IPS-18a (cell line): ENCODE data around the gene LRRC14B.
"Not testable (repeated sequence)": the region's sequence is repeated elsewhere in the genome, so short reads cannot be mapped to it uniquely, and the experiment has no call there.

ENCODE experiments used
- H3K27ac ChIP-seq: one replicate; pipeline ENCODE4 v1.5.1; 2013; ENCODE audit warnings: low read length
- H3K27me3 ChIP-seq: one replicate; pipeline ENCODE4 v1.6.1; 2013; ENCODE audit warnings: mild to moderate bottlenecking, low read length; ENCODE audit not compliant: control insufficient read depth, insufficient read depth
- H3K36me3 ChIP-seq: one replicate; pipeline ENCODE4 v1.6.1; 2013; ENCODE audit warnings: low read depth, low read length; ENCODE audit not compliant: control insufficient read depth
- H3K4me1 ChIP-seq: one replicate; pipeline ENCODE4 v1.6.1; 2013; ENCODE audit warnings: low read depth, low read length; ENCODE audit not compliant: control insufficient read depth
- H3K4me3 ChIP-seq: one replicate; pipeline ENCODE4 v1.5.1; 2013; ENCODE audit warnings: low read length
- H3K9ac ChIP-seq: one replicate; pipeline ENCODE4 v1.6.1; 2013; ENCODE audit warnings: mild to moderate bottlenecking, low read length, moderate library complexity
- H3K9me3 ChIP-seq: one replicate; pipeline ENCODE4 v1.6.1; 2013; ENCODE audit warnings: low read depth, low read length; ENCODE audit not compliant: control insufficient read depth

Gene LRRC14B

GRCh38 chr5:189486-189885 lies 1.8 kb upstream of the LRRC14B start:
- no peak overlapping the region for H3K4me3 ChIP-seq
- H3K4me1 ChIP-seq: no peaks in the 10 kb centered on the region
- no peak overlapping the region for H3K27ac ChIP-seq

GRCh38 chr5:189976-190365 lies 1.3 kb upstream of the LRRC14B start:
- Histone ChIP-seq H3K9ac (no peak overlapping the region), H3K27ac (no peak overlapping the region), H3K4me3 (no peak overlapping the region), H3K27me3 (no peaks in the 10 kb centered on the region), H3K9me3 (no peaks in the 10 kb centered on the region), H3K4me1 (no peaks in the 10 kb centered on the region), H3K36me3 (no peaks in the 10 kb centered on the region)

More at GRCh38 chr5:189486-189885, 1.8 kb upstream of the LRRC14B start:
- Histone ChIP-seq H3K9me3 (no peaks in the 10 kb centered on the region), H3K9ac (no peak overlapping the region), H3K27me3 (no peaks in the 10 kb centered on the region), H3K36me3 (no peaks in the 10 kb centered on the region)

- Histone ChIP-seq H3K4me3 (no peak overlapping the region), H3K27me3 (no peaks in the 10 kb centered on the region), H3K27ac (no peak overlapping the region), H3K9ac (no peak overlapping the region), H3K4me1 (no peaks in the 10 kb centered on the region), H3K9me3 (no peaks in the 10 kb centered on the region), H3K36me3 (no peaks in the 10 kb centered on the region)
Measured at GRCh38 chr5:190366-191035, 794 bp upstream of the LRRC14B start.

- Histone ChIP-seq H3K9ac (no peak overlapping the region), H3K36me3 (no peaks in the 10 kb centered on the region), H3K27ac (no peak overlapping the region), H3K27me3 (no peaks in the 10 kb centered on the region), H3K4me3 (no peak overlapping the region), H3K9me3 (no peaks in the 10 kb centered on the region), H3K4me1 (no peaks in the 10 kb centered on the region)
Measured at GRCh38 chr5:191949-192690, 825 bp downstream of the LRRC14B start.

- no peaks in the 10 kb centered on the region for H3K4me1 ChIP-seq
- no peaks in the 10 kb centered on the region for H3K9me3 ChIP-seq
- no peak overlapping the region for H3K4me3 ChIP-seq
- H3K36me3 ChIP-seq: no peaks in the 10 kb centered on the region
- no peak overlapping the region for H3K9ac ChIP-seq
- no peaks in the 10 kb centered on the region for H3K27me3 ChIP-seq
- no peak overlapping the region for H3K27ac ChIP-seq
Measured at GRCh38 chr5:192691-192969, 1.3 kb downstream of the LRRC14B start.

GRCh38 chr5:192970-193831 lies 1.9 kb downstream of the LRRC14B start:
- H3K27ac ChIP-seq: no peak overlapping the region
- H3K36me3 ChIP-seq: no peaks in the 10 kb centered on the region
- no peak overlapping the region for H3K9ac ChIP-seq
- H3K4me1 ChIP-seq: no peaks in the 10 kb centered on the region
- no peaks in the 10 kb centered on the region for H3K27me3 ChIP-seq
- H3K9me3 ChIP-seq: no peaks in the 10 kb centered on the region
- H3K4me3 ChIP-seq: no peak overlapping the region

- no peaks in the 10 kb centered on the region for H3K4me1 ChIP-seq
- no peaks in the 10 kb centered on the region for H3K36me3 ChIP-seq
- no peaks in the 10 kb centered on the region for H3K27me3 ChIP-seq
- no peak overlapping the region for H3K4me3 ChIP-seq
- H3K27ac ChIP-seq: no peak overlapping the region
- H3K9me3 ChIP-seq: no peaks in the 10 kb centered on the region
- no peak overlapping the region for H3K9ac ChIP-seq
Measured at GRCh38 chr5:194102-194501, 2.8 kb downstream of the LRRC14B start.

- H3K4me3 ChIP-seq: no peak overlapping the region
- H3K36me3 ChIP-seq: no peaks in the 10 kb centered on the region
- no peak overlapping the region for H3K9ac ChIP-seq
- no peaks in the 10 kb centered on the region for H3K27me3 ChIP-seq
- no peak overlapping the region for H3K27ac ChIP-seq
- no peaks in the 10 kb centered on the region for H3K4me1 ChIP-seq
- H3K9me3 ChIP-seq: no peaks in the 10 kb centered on the region
Measured at GRCh38 chr5:194603-195209, 3.4 kb downstream of the LRRC14B start.

GRCh38 chr5:195401-196160 lies 4.3 kb downstream of the LRRC14B start:
- Histone ChIP-seq H3K27ac (no peak overlapping the region), H3K36me3 (no peaks in the 10 kb centered on the region)

GRCh38 chr5:196350-196749 lies 5.1 kb downstream of the LRRC14B start:
- Histone ChIP-seq H3K27me3 (no peaks in the 10 kb centered on the region), H3K36me3 (no peaks in the 10 kb centered on the region), H3K4me1 (no peaks in the 10 kb centered on the region), H3K4me3 (no peak overlapping the region), H3K9me3 (no peaks in the 10 kb centered on the region), H3K27ac (no peak overlapping the region), H3K9ac (no peak overlapping the region)

More at GRCh38 chr5:195401-196160, 4.3 kb downstream of the LRRC14B start:
- no peak overlapping the region for H3K9ac ChIP-seq
- H3K4me3 ChIP-seq: no peak overlapping the region
- no peaks in the 10 kb centered on the region for H3K9me3 ChIP-seq
- H3K27me3 ChIP-seq: no peaks in the 10 kb centered on the region
- no peaks in the 10 kb centered on the region for H3K4me1 ChIP-seq

- H3K4me3 ChIP-seq, H3K27ac ChIP-seq, H3K9me3 ChIP-seq, H3K36me3 ChIP-seq, H3K4me1 ChIP-seq, H3K27me3 ChIP-seq, H3K9ac ChIP-seq: not testable (repeated sequence)
Measured at GRCh38 chr5:197031-197430, 5.7 kb downstream of the LRRC14B start.
